ENCODE measurements around the gene TMEM35B.

The TMEM35B gene

GRCh38 chr1:34965597-34965996 is 19.6 kb downstream of the TMEM35B start:
- TF ChIP-seq SIN3A (IDR thresholded peaks at IDR 0.05; ENCODE audit: borderline replicate concordance, insufficient read depth, low read length) (no peak), POLR2AphosphoS5 (IDR thresholded peaks at IDR 0.05; ENCODE audit: low read depth, low read length) (no peak), TAF1 (IDR thresholded peaks at IDR 0.05; ENCODE audit: borderline replicate concordance, insufficient read depth, low read length) (no peak), REST (IDR thresholded peaks at IDR 0.05; ENCODE audit: insufficient read depth in 1 of 2, low read depth in 2 of 2, low read length in 2 of 2) (no peak), FOXP2 (optimal IDR thresholded peaks at IDR 0.05; ENCODE audit: borderline replicate concordance, extremely low read depth, extremely low read length, insufficient read depth) (no peak)

- TF ChIP-seq SIN3A (IDR thresholded peaks at IDR 0.05; ENCODE audit: borderline replicate concordance, insufficient read depth, low read length) (no peak), FOXP2 (optimal IDR thresholded peaks at IDR 0.05; ENCODE audit: borderline replicate concordance, extremely low read depth, extremely low read length, insufficient read depth) (no peak), TAF1 (IDR thresholded peaks at IDR 0.05; ENCODE audit: borderline replicate concordance, insufficient read depth, low read length) (no peak), POLR2AphosphoS5 (IDR thresholded peaks at IDR 0.05; ENCODE audit: low read depth, low read length) (no peak), REST (IDR thresholded peaks at IDR 0.05; ENCODE audit: insufficient read depth in 1 of 2, low read depth in 2 of 2, low read length in 2 of 2) (no peak)
Measured at GRCh38 chr1:34950428-34950827, 34.7 kb downstream of the TMEM35B start.

- TF ChIP-seq TAF1 (IDR thresholded peaks at IDR 0.05; ENCODE audit: borderline replicate concordance, insufficient read depth, low read length) (no peak), REST (IDR thresholded peaks at IDR 0.05; ENCODE audit: insufficient read depth in 1 of 2, low read depth in 2 of 2, low read length in 2 of 2) (no peak), SIN3A (IDR thresholded peaks at IDR 0.05; ENCODE audit: borderline replicate concordance, insufficient read depth, low read length) (no peak), POLR2AphosphoS5 (IDR thresholded peaks at IDR 0.05; ENCODE audit: low read depth, low read length) (no peak), FOXP2 (optimal IDR thresholded peaks at IDR 0.05; ENCODE audit: borderline replicate concordance, extremely low read depth, extremely low read length, insufficient read depth) (no peak)
Measured at GRCh38 chr1:34946211-34946610, 38.9 kb downstream of the TMEM35B start.
